Stomach (tissue), 9 donors: Measurements from ENCODE around the gene MIF4GD. TPM values are rescaled to one million over a fixed set of nuclear protein-coding genes. Genes with fewer than 3 reads are reported as not detected.
A peak's percentile ranks its signal among the peaks of the same experiment; 100 is the strongest.

Experiments
- DNase-seq, 2 donors: peaks; one replicate each; pipeline versions ENCODE4 v3.0.0 to v3.0.0-alpha.2; 2013 to 2019
- H3K27ac ChIP-seq, 5 donors: fragments of 200-600 bp in 4 of 5; sonication (generic) in 4 of 5; one replicate each; pipeline ENCODE4 v1.5.1; 2013 to 2019; ENCODE audit warnings: mild to moderate bottlenecking in 1 of 5, moderate library complexity in 1 of 5
- H3K27me3 ChIP-seq, 3 donors: fragments of 200-600 bp; sonication (generic); one replicate each; pipeline ENCODE4 v1.5.1; 2017 to 2019; ENCODE audit warnings: mixed run types in 1 of 3
- H3K36me3 ChIP-seq, 4 donors: fragments of 200-600 bp; sonication (generic); 1 replicate in 3 of 4; 2 replicates in 1 of 4; pipeline ENCODE4 v1.5.1; 2016 to 2019
- H3K4me1 ChIP-seq, 4 donors: fragments of 200-600 bp; sonication (generic); one replicate each; pipeline ENCODE4 v1.5.1; 2016 to 2019
- H3K4me3 ChIP-seq, 4 donors: fragments of 200-600 bp; sonication (generic) in 3 of 4; one replicate each; pipeline ENCODE4 v1.5.1; 2016 to 2019; ENCODE audit warnings: mild to moderate bottlenecking in 1 of 4
- H3K9me3 ChIP-seq, 4 donors: fragments of 200-600 bp; sonication (generic); one replicate each; pipeline ENCODE4 v1.5.1; 2016 to 2019
- EP300 ChIP-seq: sonication (generic); formaldehyde crosslinking; IDR thresholded peaks from one replicate; pipeline ENCODE4 v1.6.1; 2017; ENCODE audit warnings: antibody characterized with exemption
- POLR2A ChIP-seq, 4 donors: fragments of 450-650 bp; IDR thresholded peaks; one replicate each; pipeline ENCODE4 v1.6.1; 2016; ENCODE audit warnings: antibody characterized with exemption in 4 of 4, control low read depth in 2 of 4, mild to moderate bottlenecking in 1 of 4, moderate library complexity in 1 of 4
- POLR2AphosphoS5 ChIP-seq, 3 donors: sonication (generic); formaldehyde crosslinking; IDR thresholded peaks; one replicate each; pipeline ENCODE4 v1.6.1; 2016; ENCODE audit warnings: antibody characterized with exemption in 3 of 3
- WGBS, 5 donors: extraction: QIAGEN DNeasy Blood & Tissue Kit in 3 of 5; methylation state at CpG; one replicate each; pipeline versions ENCODE4 v1.1.5 to v1.1.7; 2013 to 2018; 5-methylcytosine and 5-hydroxymethylcytosine counted together
- intact Hi-C: fragments of 100-400 bp; cut with DNase I; formaldehyde crosslinking; loops from one replicate; pipeline ENCODE4 v1.15.1; 2023; ENCODE audit warnings: low total_unique reads
- polyA plus RNA-seq, 3 donors: library from polyadenylated mRNA; stranded (reverse); fragments of 200-250 nt; gene quantifications; one replicate each; pipeline ENCODE4 v1.2.3, GENCODE V29; 2013
- total RNA-seq, 5 donors: library from RNA; depleted of rRNA; stranded (reverse); fragments of >200 nt; gene quantifications; one replicate each; pipeline versions ENCODE4 v1.1.0 to v1.2.3, GENCODE V29; 2014 to 2016
- TF ChIP-seq, protein P1 (sequence below), 7 experiments: fragments of 450-650 bp in 4 of 7; fragments of 200-600 bp in 3 of 7; sonication (generic) in 3 of 7; IDR thresholded peaks; one replicate each; pipeline ENCODE4 v1.5.1; 2016 to 2019; ENCODE audit warnings: antibody characterized with exemption in 7 of 7, control low read depth in 2 of 7, mild to moderate bottlenecking in 1 of 7
- donor health status: healthy with polysubstance abuse.
- donor health status: Bipolar disorder and iron deficiency.
- donor health status: healthy.

MIF4GD gene
- total and polyA plus RNA-seq, 8 donors: 3.5 to 14.7 (median 11.9) TPM

- DNase-seq: peak in 1 of 2 donors; percentile 39
- Histone ChIP-seq H3K9me3 (no peaks in the 10 kb centered on the region), H3K27ac (peak overlapping the region in 4 of 5 donors; percentile 97 to 100 (median 97)), H3K27me3 (no peaks in the 10 kb centered on the region), H3K36me3 (peaks cover 1 to 21% (median 15%) of the 10 kb centered on the region in 4 donors), H3K4me1 (peaks cover 17 to 54% (median 36%) of the 10 kb centered on the region in 4 donors), H3K4me3 (peak overlapping the region; percentile 92 to 97 (median 94))
- intact Hi-C loops: no loop called here
- TF ChIP-seq POLR2A (IDR thresholded peaks at IDR 0.05) (no peak), EP300 (no peak), POLR2AphosphoS5 (IDR thresholded peaks at IDR 0.05) (no peak)
- WGBS, 5 donors: 42 to 53% (median 48%) methylated on average over 21 to 24 of the region's 24 CpGs
Observed at GRCh38 chr17:75271955-75272847, 1.2 kb upstream of the MIF4GD start.

- Histone ChIP-seq H3K36me3 (peaks cover 8 to 25% (median 18%) of the 10 kb centered on the region in 4 donors), H3K27ac (peak overlapping the region; percentile 87 to 100 (median 97)), H3K4me1 (peaks cover 17 to 61% (median 37%) of the 10 kb centered on the region in 4 donors), H3K4me3 (peak overlapping the region; percentile 92 to 97 (median 94)), H3K9me3 (no peaks in the 10 kb centered on the region), H3K27me3 (no peaks in the 10 kb centered on the region)
- peak; percentile 87 to 95 for DNase-seq
- 0 to 1% (median 0%) methylated on average over 22 to 74 of the region's 74 CpGs for WGBS, 5 donors
- intact Hi-C loops: no loop called here
- TF ChIP-seq POLR2AphosphoS5 (IDR thresholded peaks at IDR 0.05) (peak in 1 of 3 donors; percentile 60), EP300 (no peak), POLR2A (IDR thresholded peaks at IDR 0.05) (no peak)
- TF ChIP-seq, protein P1, sequence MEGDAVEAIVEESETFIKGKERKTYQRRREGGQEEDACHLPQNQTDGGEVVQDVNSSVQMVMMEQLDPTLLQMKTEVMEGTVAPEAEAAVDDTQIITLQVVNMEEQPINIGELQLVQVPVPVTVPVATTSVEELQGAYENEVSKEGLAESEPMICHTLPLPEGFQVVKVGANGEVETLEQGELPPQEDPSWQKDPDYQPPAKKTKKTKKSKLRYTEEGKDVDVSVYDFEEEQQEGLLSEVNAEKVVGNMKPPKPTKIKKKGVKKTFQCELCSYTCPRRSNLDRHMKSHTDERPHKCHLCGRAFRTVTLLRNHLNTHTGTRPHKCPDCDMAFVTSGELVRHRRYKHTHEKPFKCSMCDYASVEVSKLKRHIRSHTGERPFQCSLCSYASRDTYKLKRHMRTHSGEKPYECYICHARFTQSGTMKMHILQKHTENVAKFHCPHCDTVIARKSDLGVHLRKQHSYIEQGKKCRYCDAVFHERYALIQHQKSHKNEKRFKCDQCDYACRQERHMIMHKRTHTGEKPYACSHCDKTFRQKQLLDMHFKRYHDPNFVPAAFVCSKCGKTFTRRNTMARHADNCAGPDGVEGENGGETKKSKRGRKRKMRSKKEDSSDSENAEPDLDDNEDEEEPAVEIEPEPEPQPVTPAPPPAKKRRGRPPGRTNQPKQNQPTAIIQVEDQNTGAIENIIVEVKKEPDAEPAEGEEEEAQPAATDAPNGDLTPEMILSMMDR (IDR thresholded peaks at IDR 0.05): peak in 4 of 7 experiments; percentile 51 to 97 (median 82)
Observed at GRCh38 chr17:75271233-75271954, 363 bp upstream of the MIF4GD start.

- 0 to 2% (median 1%) methylated on average over 11 to 47 of the region's 47 CpGs for WGBS, 5 donors
- intact Hi-C loops: no loop called here
- no peak for TF ChIP-seq EP300
- TF ChIP-seq, protein P1 (IDR thresholded peaks at IDR 0.05): peak in 1 of 7 experiments; percentile 47
- TF ChIP-seq POLR2A (IDR thresholded peaks at IDR 0.05): no peak
- TF ChIP-seq POLR2AphosphoS5 (IDR thresholded peaks at IDR 0.05): peak in 1 of 3 donors; percentile 50
- peak; percentile 66 to 90 for DNase-seq
- H3K4me3 ChIP-seq: peak overlapping the region; percentile 92 to 97 (median 94)
- no peaks in the 10 kb centered on the region for H3K9me3 ChIP-seq
- peaks cover 18 to 32% (median 28%) of the 10 kb centered on the region in 4 donors for H3K36me3 ChIP-seq
- H3K4me1 ChIP-seq: peaks cover 17 to 65% (median 37%) of the 10 kb centered on the region in 4 donors
- H3K27me3 ChIP-seq: no peaks in the 10 kb centered on the region
- H3K27ac ChIP-seq: peak overlapping the region; percentile 87 to 100 (median 97)
Observed at GRCh38 chr17:75270218-75270965, 639 bp downstream of the MIF4GD start.

- intact Hi-C loops: no loop called here
- WGBS, 5 donors: 13 to 21% (median 20%) methylated on average over 5 to 6 of the region's 6 CpGs
- Histone ChIP-seq H3K27me3 (no peaks in the 10 kb centered on the region), H3K9me3 (no peaks in the 10 kb centered on the region), H3K27ac (peak overlapping the region; percentile 87 to 100 (median 97)), H3K4me1 (peaks cover 17 to 65% (median 37%) of the 10 kb centered on the region in 4 donors), H3K36me3 (peaks cover 22 to 34% (median 31%) of the 10 kb centered on the region in 4 donors), H3K4me3 (peak overlapping the region; percentile 92 to 97 (median 94))
- DNase-seq: no peak
- TF ChIP-seq POLR2A (IDR thresholded peaks at IDR 0.05) (no peak), EP300 (no peak), POLR2AphosphoS5 (IDR thresholded peaks at IDR 0.05) (no peak)
- TF ChIP-seq, protein P1 (IDR thresholded peaks at IDR 0.05): no peak
Observed at GRCh38 chr17:75269844-75270217, 1.2 kb downstream of the MIF4GD start.
